Activated T-cell treated with anti-CD3 and anti-CD28 coated beads, Interleukin-2, amount 50 U/mL, for 72 hours (primary cell): ENCODE data around the gene TMEM19. TPM values are rescaled to one million over a fixed set of nuclear protein-coding genes. Genes with fewer than 3 reads are reported as not detected.

Experiments used
- ATAC-seq, 2 donors: fragments of 150-1000 bp; cut with Tn5 transposase; replicated peaks in 1 of 2; 2 replicates each; pipeline ENCODE4 v1.10.0; 2021; ENCODE audit warnings: moderate library complexity in 2 of 2, mild to moderate bottlenecking in 1 of 2
- DNase-seq, 2 donors: peaks; one replicate each; pipeline ENCODE4 v3.0.0; 2021 to 2022; ENCODE audit warnings: mixed read lengths in 1 of 2
- H3K27ac Mint-ChIP-seq: one replicate; pipeline ENCODE4 v1.8.0; 2022; ENCODE audit warnings: mild to moderate bottlenecking, moderate library complexity, mixed read lengths
- H3K27me3 Mint-ChIP-seq: one replicate; pipeline ENCODE4 v1.8.0; 2022; ENCODE audit warnings: low read depth, mixed read lengths
- H3K36me3 Mint-ChIP-seq, 2 donors: one replicate each; pipeline ENCODE4 v1.8.0; 2022; ENCODE audit warnings: mixed read lengths in 2 of 2, mild to moderate bottlenecking in 1 of 2; ENCODE audit not compliant: insufficient read depth in 2 of 2
- H3K4me1 Mint-ChIP-seq: one replicate; pipeline ENCODE4 v1.8.0; 2022; ENCODE audit warnings: low read depth, mixed read lengths
- H3K4me3 Mint-ChIP-seq, 2 donors: one replicate each; pipeline ENCODE4 v1.8.0; 2022; ENCODE audit warnings: mild to moderate bottlenecking in 2 of 2, mixed read lengths in 2 of 2, moderate library complexity in 2 of 2
- H3K9me3 Mint-ChIP-seq, 2 donors: one replicate each; pipeline ENCODE4 v1.8.0; 2022; ENCODE audit warnings: mixed read lengths in 2 of 2
- total RNA-seq, 2 donors: library from RNA; stranded (reverse); gene quantifications; one replicate each; pipeline ENCODE4 v1.2.3, GENCODE V29; 2022

TMEM19 gene
- 10 to 100 TPM; 15.0 to 18.5 TPM for total RNA-seq

DNA sequence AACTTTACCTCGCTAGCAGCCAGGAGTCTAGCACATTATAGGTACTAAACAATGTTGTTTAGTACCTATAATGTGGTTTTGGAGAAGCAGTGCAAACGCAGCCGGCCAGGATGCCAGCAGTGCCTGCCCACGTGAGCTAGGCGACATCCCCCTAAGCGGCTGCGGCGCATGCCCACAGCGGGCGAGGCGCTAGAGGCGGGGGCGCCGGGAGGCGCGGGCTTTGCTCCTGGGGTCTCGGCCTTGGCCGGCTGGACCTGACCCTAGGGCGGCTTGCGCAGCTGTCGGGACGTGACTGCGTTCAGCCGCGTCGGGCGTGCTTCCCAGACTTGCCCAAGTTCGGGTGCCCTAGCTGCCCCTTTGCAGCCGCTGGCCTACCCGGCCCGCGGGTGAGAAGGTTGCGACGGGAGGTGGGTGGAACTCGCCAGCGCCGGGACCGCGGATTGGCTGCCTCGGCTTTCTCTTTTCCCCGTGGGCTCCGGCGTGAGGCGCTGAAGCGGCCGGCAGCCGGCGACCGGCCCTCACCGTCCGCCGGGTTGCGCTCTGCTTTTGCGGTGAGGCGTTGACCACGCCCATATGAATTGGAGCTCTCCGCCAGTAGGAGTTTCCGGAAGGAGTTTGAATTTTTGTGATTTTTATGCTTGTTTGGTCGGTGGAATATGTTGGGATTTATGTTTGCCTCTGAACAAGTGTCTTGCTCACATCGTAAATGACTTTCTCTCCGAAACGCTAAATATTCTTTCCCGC lies at the start of gene TMEM19:
TMEM19 (plus strand) TSS at position 169 of the 744 bp plus-strand sequence. CDS start 599 bp downstream, outside the sequence.
- no peaks in the 10 kb centered on the region for H3K27me3 Mint-ChIP-seq
- H3K4me3 Mint-ChIP-seq = peak within 1 kb of the TSS; percentile 86 to 90
- H3K36me3 Mint-ChIP-seq = no peaks in the 10 kb centered on the region
- peak; percentile 92 to 93 for ATAC-seq
- DNase-seq = peak; percentile 85 to 88
- peaks cover 34% of the 10 kb centered on the region for H3K4me1 Mint-ChIP-seq
- peak within 1 kb of the TSS; percentile 98 for H3K27ac Mint-ChIP-seq
- H3K9me3 Mint-ChIP-seq = no peaks in the 10 kb centered on the region

- ATAC-seq (no peak), DNase-seq (no peak)
- Mint-ChIP-seq H3K9me3 (no peaks in the 10 kb centered on the region), H3K36me3 (peaks cover 3 to 52% of the 10 kb centered on the region in 2 donors), H3K27me3 (no peaks in the 10 kb centered on the region), H3K27ac (no peak overlapping the region), H3K4me3 (no peak overlapping the region), H3K4me1 (peaks cover 23% of the 10 kb centered on the region)
Measured at GRCh38 chr12:71636704-71637115, 49.2 kb upstream of the TMEM19 start.

- no peaks in the 10 kb centered on the region for H3K9me3 Mint-ChIP-seq
- no peak for DNase-seq
- ATAC-seq = no peak
- H3K27ac Mint-ChIP-seq = no peak overlapping the region
- peaks cover 3 to 46% of the 10 kb centered on the region in 2 donors for H3K36me3 Mint-ChIP-seq
- no peaks in the 10 kb centered on the region for H3K27me3 Mint-ChIP-seq
- no peak overlapping the region for H3K4me3 Mint-ChIP-seq
- H3K4me1 Mint-ChIP-seq = peaks cover 38% of the 10 kb centered on the region
Measured at GRCh38 chr12:71638499-71638898, 47.4 kb upstream of the TMEM19 start.

DNA sequence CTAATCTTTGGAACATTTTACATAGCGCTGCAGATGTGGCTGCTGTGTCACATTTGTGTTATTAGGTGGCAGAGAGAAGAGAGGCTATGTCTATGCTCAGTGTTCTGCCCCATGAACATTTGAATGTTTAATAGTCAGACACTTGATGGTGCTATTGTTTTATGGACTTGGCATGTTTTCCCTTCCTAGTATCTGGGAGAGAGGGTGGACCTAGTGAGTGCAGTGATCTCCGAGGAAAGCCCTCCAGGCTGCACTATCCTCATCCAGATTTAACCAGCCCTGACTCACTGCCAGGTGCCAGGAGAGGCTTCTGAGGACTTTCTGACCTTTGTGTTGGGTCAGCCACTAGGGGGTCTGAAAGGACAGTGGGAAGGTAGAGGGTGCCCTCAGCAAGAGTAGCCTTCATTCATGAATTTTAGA lies 46.5 kb upstream of the TMEM19 start:
- H3K36me3 Mint-ChIP-seq = peaks cover 5 to 49% of the 10 kb centered on the region in 2 donors

DNA sequence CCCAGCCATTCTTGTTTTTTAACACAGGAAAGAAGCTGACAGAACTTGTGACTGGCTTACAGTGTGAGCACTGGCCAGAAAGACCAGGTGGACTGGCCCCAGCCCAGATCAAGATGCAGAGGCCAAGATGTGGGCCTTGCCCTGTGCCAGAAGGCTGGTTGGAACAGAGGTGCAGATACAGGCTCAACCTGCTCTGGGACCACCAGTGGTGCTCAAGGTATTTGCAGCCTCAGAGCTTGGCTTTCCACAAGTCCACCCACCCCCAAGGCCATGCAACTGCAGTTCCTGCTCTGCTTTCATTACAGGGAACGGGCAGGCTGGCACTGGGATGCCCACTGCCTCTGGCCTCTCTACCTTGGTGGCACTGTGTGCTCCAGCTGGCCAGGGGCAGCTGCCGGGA lies 45.6 kb upstream of the TMEM19 start:
- DNase-seq (no peak), ATAC-seq (no peak)
- peaks cover 53% of the 10 kb centered on the region for H3K4me1 Mint-ChIP-seq
- H3K4me3 Mint-ChIP-seq = no peak overlapping the region
- peak overlapping the region; percentile 91 for H3K27ac Mint-ChIP-seq
- no peaks in the 10 kb centered on the region for H3K9me3 Mint-ChIP-seq
- peaks cover 7 to 51% of the 10 kb centered on the region in 2 donors for H3K36me3 Mint-ChIP-seq
- H3K27me3 Mint-ChIP-seq = no peaks in the 10 kb centered on the region

More for the DNA sequence above, 46.5 kb upstream of the TMEM19 start:
- peak overlapping the region; percentile 91 for H3K27ac Mint-ChIP-seq
- H3K9me3 Mint-ChIP-seq = no peaks in the 10 kb centered on the region
- H3K4me1 Mint-ChIP-seq = peaks cover 47% of the 10 kb centered on the region
- peak; percentile 57 to 72 for ATAC-seq
- no peak overlapping the region for H3K4me3 Mint-ChIP-seq
- no peak for DNase-seq
- no peaks in the 10 kb centered on the region for H3K27me3 Mint-ChIP-seq

- Mint-ChIP-seq H3K9me3 (no peaks in the 10 kb centered on the region), H3K4me3 (peak overlapping the region in 1 of 2 donors; percentile 19), H3K27ac (peak overlapping the region; percentile 89), H3K4me1 (peaks cover 53% of the 10 kb centered on the region), H3K27me3 (no peaks in the 10 kb centered on the region), H3K36me3 (peaks cover 6 to 47% of the 10 kb centered on the region in 2 donors)
- ATAC-seq = no peak
- DNase-seq = no peak
Measured at GRCh38 chr12:71641390-71641789, 44.5 kb upstream of the TMEM19 start.

GRCh38 chr12:71642264-71642663 lies 43.6 kb upstream of the TMEM19 start:
- H3K4me1 Mint-ChIP-seq = peaks cover 52% of the 10 kb centered on the region
- H3K36me3 Mint-ChIP-seq = peaks cover 10 to 51% of the 10 kb centered on the region in 2 donors
- peak; percentile 77 to 83 for ATAC-seq

DNA sequence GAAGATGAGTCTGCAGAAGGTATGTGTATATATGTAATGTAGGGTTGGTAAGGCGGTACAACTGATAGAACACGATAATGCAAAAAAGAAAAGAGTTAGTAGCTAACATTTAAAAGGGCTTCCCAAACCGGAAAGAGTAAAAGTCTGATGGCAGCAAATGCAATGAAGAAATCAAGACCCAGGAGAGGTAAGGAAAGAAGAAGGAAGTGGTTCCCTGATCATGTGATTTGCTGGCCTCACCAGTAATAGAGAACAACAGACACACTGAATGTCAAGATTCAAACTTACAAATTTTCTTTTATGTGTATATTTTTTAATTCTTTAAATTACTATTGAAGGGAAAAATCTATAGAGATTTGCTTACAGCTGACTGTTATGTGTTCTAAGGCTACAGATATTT lies 40.6 kb upstream of the TMEM19 start:
- DNase-seq (no peak), ATAC-seq (no peak)
- Mint-ChIP-seq H3K4me1 (peaks cover 47% of the 10 kb centered on the region), H3K9me3 (no peaks in the 10 kb centered on the region), H3K27ac (peak overlapping the region; percentile 10), H3K4me3 (no peak overlapping the region), H3K27me3 (no peaks in the 10 kb centered on the region), H3K36me3 (peaks cover 10 to 44% of the 10 kb centered on the region in 2 donors)

More at GRCh38 chr12:71642264-71642663, 43.6 kb upstream of the TMEM19 start:
- H3K9me3 Mint-ChIP-seq = no peaks in the 10 kb centered on the region
- no peaks in the 10 kb centered on the region for H3K27me3 Mint-ChIP-seq
- peak overlapping the region in 1 of 2 donors; percentile 36 for H3K4me3 Mint-ChIP-seq
- peak overlapping the region; percentile 89 for H3K27ac Mint-ChIP-seq
- DNase-seq = no peak

DNA sequence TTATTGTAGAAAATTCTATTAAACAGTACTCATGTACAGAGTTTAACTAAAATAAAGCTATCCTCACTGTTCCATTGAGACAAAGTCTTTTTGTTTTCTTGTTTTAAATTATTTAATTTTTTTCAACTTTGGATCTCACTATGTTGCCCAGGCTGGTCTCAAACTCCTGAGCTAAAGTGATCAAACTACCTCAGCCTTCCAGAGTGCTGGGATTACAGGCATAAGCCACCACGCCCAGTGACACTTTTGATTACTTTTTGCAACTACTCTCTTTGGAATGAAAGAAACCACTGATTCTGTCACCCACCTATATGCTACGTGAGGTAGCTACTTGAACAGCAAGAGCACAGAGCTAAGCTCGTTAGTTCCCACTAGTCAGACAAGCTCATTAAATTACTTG lies 39.4 kb upstream of the TMEM19 start:
- H3K4me1 Mint-ChIP-seq = peaks cover 44% of the 10 kb centered on the region
- no peaks in the 10 kb centered on the region for H3K9me3 Mint-ChIP-seq
- H3K4me3 Mint-ChIP-seq = no peak overlapping the region
- ATAC-seq (no peak), DNase-seq (no peak)
- H3K27me3 Mint-ChIP-seq = no peaks in the 10 kb centered on the region
- H3K36me3 Mint-ChIP-seq = peaks cover 12 to 41% of the 10 kb centered on the region in 2 donors
- no peak overlapping the region for H3K27ac Mint-ChIP-seq

GRCh38 chr12:71648537-71648936 lies 37.3 kb upstream of the TMEM19 start:
- Mint-ChIP-seq H3K36me3 (peaks cover 12 to 31% of the 10 kb centered on the region in 2 donors), H3K27ac (no peak overlapping the region)
- no peak for DNase-seq

GRCh38 chr12:71649401-71649800 lies 36.5 kb upstream of the TMEM19 start:
- no peak for ATAC-seq
- Mint-ChIP-seq H3K4me3 (no peak overlapping the region), H3K27me3 (no peaks in the 10 kb centered on the region), H3K27ac (peak overlapping the region; percentile 38), H3K4me1 (peaks cover 21% of the 10 kb centered on the region), H3K36me3 (peaks cover 12 to 22% of the 10 kb centered on the region in 2 donors), H3K9me3 (peaks cover 0 to under 1% of the 10 kb centered on the region in 2 donors)
- no peak for DNase-seq

More at GRCh38 chr12:71648537-71648936, 37.3 kb upstream of the TMEM19 start:
- Mint-ChIP-seq H3K9me3 (no peaks in the 10 kb centered on the region), H3K4me1 (peaks cover 27% of the 10 kb centered on the region), H3K4me3 (no peak overlapping the region), H3K27me3 (no peaks in the 10 kb centered on the region)
- no peak for ATAC-seq

- ATAC-seq (no peak), DNase-seq (no peak)
- peaks cover 36% of the 10 kb centered on the region for H3K4me1 Mint-ChIP-seq
- H3K27me3 Mint-ChIP-seq = no peaks in the 10 kb centered on the region
- no peak overlapping the region for H3K27ac Mint-ChIP-seq
- peaks cover 7 to 9% of the 10 kb centered on the region in 2 donors for H3K36me3 Mint-ChIP-seq
- H3K9me3 Mint-ChIP-seq = peaks cover 0 to 1% of the 10 kb centered on the region in 2 donors
- H3K4me3 Mint-ChIP-seq = no peak overlapping the region
Measured at GRCh38 chr12:71652656-71653055, 33.2 kb upstream of the TMEM19 start.

- Mint-ChIP-seq H3K27ac (no peak overlapping the region), H3K4me3 (no peak overlapping the region), H3K36me3 (peaks cover 9 to 10% of the 10 kb centered on the region in 2 donors), H3K9me3 (peaks cover 0 to 1% of the 10 kb centered on the region in 2 donors), H3K27me3 (no peaks in the 10 kb centered on the region), H3K4me1 (peaks cover 40% of the 10 kb centered on the region)
- no peak for DNase-seq
- ATAC-seq = no peak
Measured at GRCh38 chr12:71653137-71653536, 32.7 kb upstream of the TMEM19 start.
